IMR-90 (cell line): Measurements from ENCODE around the gene MTIF2. TPM values are rescaled to one million over a fixed set of nuclear protein-coding genes. Genes with fewer than 3 reads are reported as not detected.
"Not testable (repeated sequence)": the region's sequence is repeated elsewhere in the genome, so short reads cannot be mapped to it uniquely, and the experiment has no call there.

Experiments
- ATAC-seq: fragments of 200-7000 bp; cut with Tn5 transposase; 2 replicates; pipeline ENCODE4 v1.9.1; 2020; ENCODE audit warnings: low read depth, mild to moderate bottlenecking, moderate library complexity
- BruUV-seq: library from RNA; stranded (reverse); fragments of 400-500 nt; replicated peaks from 2 replicates; lab custom pipeline; 2021; lab: Mats Ljungman, UMichigan
- CTCF ChIA-PET: fragments of 300-600 bp; formaldehyde crosslinking; extraction: SDS; loops from one replicate; lab custom pipeline; 2021; ENCODE audit warnings: antibody characterized with exemption; lab: Yijun Ruan, JAX
- POLR2A ChIA-PET: fragments of 300-600 bp; sonication (Branson Sonifier 250); formaldehyde crosslinking; loops from one replicate; lab custom pipeline; 2022; ENCODE audit warnings: antibody characterized with exemption; ENCODE audit not compliant: unreplicated experiment; lab: Charles Lee
- DNase-seq: peaks from one replicate; pipeline ENCODE4 v3.0.0; 2013
- H2AFZ ChIP-seq: replicated peaks from 2 replicates; pipeline ENCODE3; 2013; ENCODE audit warnings: low read length, mild to moderate bottlenecking; ENCODE audit not compliant: poor library complexity
- H2AK5ac ChIP-seq: 2 replicates; pipeline ENCODE4 v1.6.1; 2013; ENCODE audit warnings: low read depth, low read length, inconsistent platforms
- H2AK9ac ChIP-seq: replicated peaks from 2 replicates; pipeline ENCODE3; 2013; ENCODE audit warnings: mild to moderate bottlenecking, low read depth, low read length, moderate library complexity; ENCODE audit not compliant: poor library complexity
- H2BK120ac ChIP-seq: 2 replicates; pipeline ENCODE4 v1.6.1; 2013; ENCODE audit warnings: low read depth, low read length, inconsistent platforms
- H2BK15ac ChIP-seq: 3 replicates; pipeline ENCODE4 v1.6.1; 2013; ENCODE audit warnings: low read depth, low read length, inconsistent platforms
- H2BK20ac ChIP-seq: 2 replicates; pipeline ENCODE4 v1.6.1; 2013; ENCODE audit warnings: low read depth, mild to moderate bottlenecking, inconsistent platforms, low read length, moderate library complexity
- H2BK5ac ChIP-seq: 2 replicates; pipeline ENCODE4 v1.6.1; 2013; ENCODE audit warnings: mild to moderate bottlenecking, low read depth, low read length, inconsistent platforms; ENCODE audit not compliant: poor library complexity, severe bottlenecking
- H3K14ac ChIP-seq: replicated peaks from 2 replicates; pipeline ENCODE4 v1.6.1; 2013; ENCODE audit warnings: low read depth, low read length, inconsistent platforms
- H3K18ac ChIP-seq: 2 replicates; pipeline ENCODE4 v1.6.1; 2013; ENCODE audit warnings: low read depth, low read length, control low read depth
- H3K23ac ChIP-seq: 2 replicates; pipeline ENCODE4 v1.6.1; 2013; ENCODE audit warnings: low read depth, low read length, inconsistent platforms
- H3K27ac ChIP-seq: 2 replicates; pipeline ENCODE4 v1.5.1; 2013; ENCODE audit warnings: mild to moderate bottlenecking, control low read depth, low read length; ENCODE audit not compliant: insufficient read depth
- H3K27me3 ChIP-seq: 2 replicates; pipeline ENCODE4 v1.6.1; 2013; ENCODE audit warnings: low read length; ENCODE audit not compliant: control insufficient read depth, insufficient read depth
- H3K36me3 ChIP-seq: 2 replicates; pipeline ENCODE4 v1.6.1; 2013; ENCODE audit warnings: low read length, mixed read lengths; ENCODE audit not compliant: control insufficient read depth, insufficient read depth
- H3K4ac ChIP-seq: 2 replicates; pipeline ENCODE4 v1.6.1; 2013; ENCODE audit warnings: low read depth, low read length, inconsistent platforms
- H3K4me1 ChIP-seq: 2 replicates; pipeline ENCODE4 v1.6.1; 2013; ENCODE audit warnings: low read length, mixed read lengths; ENCODE audit not compliant: control insufficient read depth, insufficient read depth
- H3K4me2 ChIP-seq: 2 replicates; pipeline ENCODE4 v1.6.1; 2013; ENCODE audit warnings: low read depth, mild to moderate bottlenecking, control low read depth, low read length, moderate library complexity
- H3K4me3 ChIP-seq: 2 replicates; pipeline ENCODE4 v1.5.1; 2013; ENCODE audit warnings: low read depth, mild to moderate bottlenecking, control low read depth, low read length, moderate library complexity; ENCODE audit not compliant: insufficient read depth
- H3K56ac ChIP-seq: 2 replicates; pipeline ENCODE4 v1.6.1; 2013; ENCODE audit warnings: low read length, inconsistent platforms; ENCODE audit not compliant: insufficient read depth; ENCODE audit errors: extremely low read depth
- H3K79me1 ChIP-seq, 2 experiments: 2 replicates each; pipeline ENCODE4 v1.6.1; 2013; ENCODE audit warnings: low read length in 2 of 2, inconsistent platforms in 1 of 2, low read depth in 1 of 2
- H3K9ac ChIP-seq: 2 replicates; pipeline ENCODE4 v1.6.1; 2013; ENCODE audit warnings: low read depth, low read length, control low read depth
- H3K9me1 ChIP-seq: 2 replicates; pipeline ENCODE4 v1.6.1; 2013; ENCODE audit warnings: low read length, inconsistent platforms; ENCODE audit not compliant: insufficient read depth
- H3K9me3 ChIP-seq: 2 replicates; pipeline ENCODE4 v1.6.1; 2013; ENCODE audit warnings: low read length; ENCODE audit not compliant: control insufficient read depth, insufficient read depth
- H4K20me1 ChIP-seq: 2 replicates; pipeline ENCODE4 v1.6.1; 2013; ENCODE audit warnings: low read length, inconsistent platforms; ENCODE audit not compliant: insufficient read depth
- H4K5ac ChIP-seq: 2 replicates; pipeline ENCODE4 v1.6.1; 2013; ENCODE audit warnings: mild to moderate bottlenecking, low read depth, low read length, control low read depth
- H4K8ac ChIP-seq, 2 experiments: 2 replicates each; pipeline ENCODE4 v1.6.1; 2013; ENCODE audit warnings: low read depth in 2 of 2, low read length in 2 of 2, control low read depth in 1 of 2, inconsistent platforms in 1 of 2
- H4K91ac ChIP-seq: 2 replicates; pipeline ENCODE4 v1.6.1; 2013; ENCODE audit warnings: low read depth, low read length, inconsistent platforms; ENCODE audit not compliant: insufficient read depth
- WGBS, 2 experiments: methylation state at CpG; one replicate each; pipeline versions ENCODE4 v1.1.5 to v1.1.7; 2013; ENCODE audit warnings: missing lambda C conversion rate in 2 of 2; ENCODE audit not compliant: insufficient read length in 1 of 2; ENCODE audit errors: extremely low coverage in 2 of 2; 5-methylcytosine and 5-hydroxymethylcytosine counted together
- dilution Hi-C: fragments of 300-500 bp; cut with HindIII; formaldehyde crosslinking; loops from one replicate; pipeline ENCODE4 v1.14.3; 2018; ENCODE audit warnings: low sequenced_read_pairs; ENCODE audit not compliant: unreplicated experiment
- in situ Hi-C: fragments of 300-500 bp; cut with MboI; formaldehyde crosslinking; loops from 3 replicates; pipeline ENCODE4 v1.14.3; 2019; ENCODE audit warnings: low sequenced_read_pairs, inconsistent platforms, mixed read lengths
- intact Hi-C: fragments of 100-400 bp; cut with micrococcal nuclease; formaldehyde crosslinking; loops from 2 replicates; pipeline ENCODE4 v1.10.0; 2022
- polyA plus RNA-seq, 3 experiments: library from polyadenylated mRNA; depleted of rRNA; stranded (reverse); fragments of >200 nt; gene quantifications; 2 replicates each; pipeline ENCODE4 v1.2.3, GENCODE V29; 2012; ENCODE audit warnings: low replicate concordance in 1 of 3
- total RNA-seq: library from RNA; depleted of rRNA; stranded (reverse); fragments of >200 nt; gene quantifications from 2 replicates; pipeline ENCODE4 v1.2.3, GENCODE V29; 2012

Gene MTIF2
- total and polyA plus RNA-seq, 2 of the 4 experiments (the other 2 are of a cell fraction): 10.8 to 22.6 TPM

GRCh38 chr2:55227437-55228225 is 41.4 kb downstream of the MTIF2 start:
- H4K20me1 ChIP-seq, in situ Hi-C loops, H2BK15ac ChIP-seq, H3K56ac ChIP-seq, H3K9ac ChIP-seq, H3K4ac ChIP-seq, H4K91ac ChIP-seq, H2AK5ac ChIP-seq, H3K9me3 ChIP-seq, H3K9me1 ChIP-seq, CTCF ChIA-PET, H2AK9ac ChIP-seq, dilution Hi-C loops, H4K5ac ChIP-seq, BruUV-seq, H3K36me3 ChIP-seq, H2AFZ ChIP-seq, intact Hi-C loops, H3K18ac ChIP-seq, H3K27me3 ChIP-seq, H3K4me1 ChIP-seq, H2BK120ac ChIP-seq, H3K23ac ChIP-seq, H3K27ac ChIP-seq, H3K4me3 ChIP-seq: not testable (repeated sequence)
- Histone ChIP-seq H2BK5ac (peak overlapping the region; percentile 44), H4K8ac (peak overlapping the region in 1 of 2 experiments; percentile 65; a peak in 1 of 4 replicates), H3K79me1 (peaks cover 12 to 70% of the 10 kb centered on the region in 2 experiments), H3K14ac (0 out of 2 replicates have a peak overlapping the region, but pooled peaks have one; percentile 30), H2BK20ac (peak overlapping the region; percentile 24; the same call in 1 of the 2 replicates), H3K4me2 (peak overlapping the region; percentile 39; the same call in 1 of the 2 replicates)
- POLR2A ChIA-PET: interaction anchor here (0.7 kb wide), 1 partner anchor 37 kb away, joined by 6 read pairs; no protein-coding TSS in a partner anchor
- ATAC-seq: 0 out of 2 replicates have a peak, but pooled peaks have one; percentile 2
- WGBS, 2 experiments: no CpG with 5 or more reads among the region's 7 CpGs
- DNase-seq: peak; percentile 62
